Embryonic facial prominence (tissue), 1 donor: Measurements from ENCODE around the gene FSD1L.
A peak's percentile ranks its signal among the peaks of the same experiment; 100 is the strongest.
"Not testable (repeated sequence)": the region's sequence is repeated elsewhere in the genome, so short reads cannot be mapped to it uniquely, and the experiment has no call there.

ENCODE experiments used
- DNase-seq: peaks from one replicate; pipeline ENCODE4 v3.0.0-alpha.2; 2016; ENCODE audit errors: extremely low spot score

The FSD1L gene

GRCh38 chr9:105557804-105558610, 110.2 kb downstream of the FSD1L start, which contains the start of gene FKTN:
Gene FKTN (plus strand): TSS chr9:105558131. CDS start chr9:105575033, 16,902 bp downstream.
- peak; percentile 74 for DNase-seq

- no peak for DNase-seq
These were observed 124.6 kb downstream of the FSD1L start for GRCh38 chr9:105572455-105572854.

DNA sequence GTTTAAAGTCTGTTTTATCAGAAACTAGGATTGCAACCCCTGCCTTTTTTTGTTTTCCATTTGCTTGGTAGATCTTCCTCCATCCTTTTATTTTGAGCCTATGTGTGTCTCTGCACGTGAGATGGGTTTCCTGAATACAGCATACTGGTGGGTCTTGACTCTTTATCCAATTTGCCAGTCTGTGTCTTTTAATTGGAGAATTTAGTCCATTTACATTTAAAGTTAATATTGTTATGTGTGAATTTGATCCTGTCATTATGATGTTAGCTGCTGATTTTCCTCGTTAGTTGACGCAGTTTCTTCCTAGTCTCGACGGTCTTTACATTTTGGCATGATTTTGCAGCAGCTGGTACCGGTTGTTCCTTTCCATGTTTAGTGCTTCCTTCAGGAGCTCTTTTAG, 132.1 kb downstream of the FSD1L start:
- not testable (repeated sequence) for DNase-seq

- not testable (repeated sequence) for DNase-seq
These were observed 133.7 kb downstream of the FSD1L start for GRCh38 chr9:105581550-105581949.

GRCh38 chr9:105593145-105593544, 145.3 kb downstream of the FSD1L start:
- DNase-seq = no peak
